ENCODE measurements around the gene SLC39A11.

GRCh38 chr17:73101031-73101430 is 8.5 kb upstream of the SLC39A11 start:
- TF ChIP-seq CTCF (IDR thresholded peaks at IDR 0.05) = no peak
- TF ChIP-seq POLR2A (IDR thresholded peaks at IDR 0.05) = no peak

Measured in esophagus squamous epithelium (tissue), 4 donors.